LNCaP clone FGC (cell line): ENCODE data around the gene RAB7B.

Experiments
- DNase-seq: peaks from one replicate; pipeline ENCODE4 v3.0.0-alpha.2; 2011; ENCODE audit warnings: low read depth
- H3K4me3 ChIP-seq: 2 replicates; pipeline ENCODE4 v1.5.1; 2011; ENCODE audit warnings: mild to moderate bottlenecking, low read depth, low read length, control low read depth
- CTCF ChIP-seq: IDR thresholded peaks from 2 replicates; pipeline ENCODE4 v1.5.1; 2012; ENCODE audit warnings: mild to moderate bottlenecking; ENCODE audit not compliant: control insufficient read depth, insufficient read depth; ENCODE audit errors: extremely low read depth

Gene RAB7B

GRCh38 chr1:205994346-205994745 lies 8.8 kb downstream of the RAB7B start:
- H3K4me3 ChIP-seq, result no peak overlapping the region
- TF ChIP-seq CTCF, result no peak
- no peak for DNase-seq

- H3K4me3 ChIP-seq, result no peak overlapping the region
- no peak for TF ChIP-seq CTCF
- no peak for DNase-seq
These were observed 10.1 kb downstream of the RAB7B start for GRCh38 chr1:205993068-205993467.

GRCh38 chr1:205992218-205992882 lies 10.8 kb downstream of the RAB7B start:
- no peak for TF ChIP-seq CTCF
- DNase-seq, result no peak
- H3K4me3 ChIP-seq, result no peak overlapping the region

GRCh38 chr1:205991237-205991636 lies 12.0 kb downstream of the RAB7B start:
- no peak overlapping the region for H3K4me3 ChIP-seq
- no peak for DNase-seq
- TF ChIP-seq CTCF, result no peak

GRCh38 chr1:205990226-205990625 lies 13.0 kb downstream of the RAB7B start:
- no peak overlapping the region for H3K4me3 ChIP-seq
- no peak for DNase-seq
- no peak for TF ChIP-seq CTCF

GRCh38 chr1:205989786-205990185 lies 13.4 kb downstream of the RAB7B start:
- no peak for TF ChIP-seq CTCF

GRCh38 chr1:205988585-205988995 lies 14.6 kb downstream of the RAB7B start:
- no peak overlapping the region for H3K4me3 ChIP-seq
- DNase-seq, result no peak
- TF ChIP-seq CTCF, result no peak

More at GRCh38 chr1:205989786-205990185, 13.4 kb downstream of the RAB7B start:
- no peak overlapping the region for H3K4me3 ChIP-seq
- no peak for DNase-seq
